Thoracic aorta (tissue), 2 donors: Measurements from ENCODE around the gene PRKCB. TPM values are rescaled to one million over a fixed set of nuclear protein-coding genes. Genes with fewer than 3 reads are reported as not detected.

Experiments
- ATAC-seq: fragments of 150-250 bp; one replicate; pipeline ENCODE4 v1.8.0; 2017; ENCODE audit warnings: low read depth; ENCODE audit not compliant: insufficient number of reproducible peaks, low FRiP score
- DNase-seq: peaks from one replicate; pipeline ENCODE4 v3.0.0-alpha.2; 2020; ENCODE audit warnings: low spot score
- H3K27ac ChIP-seq, 2 donors: fragments of 200-600 bp; sonication (generic); 1 replicate in 1 of 2; 2 replicates in 1 of 2; pipeline ENCODE4 v1.5.1; 2016; ENCODE audit warnings: mild to moderate bottlenecking in 2 of 2, moderate library complexity in 2 of 2
- H3K27me3 ChIP-seq: fragments of 200-600 bp; sonication (generic); replicated peaks from 2 replicates; pipeline ENCODE4 v1.6.0; 2016; ENCODE audit warnings: mild to moderate bottlenecking; ENCODE audit not compliant: insufficient read depth
- H3K36me3 ChIP-seq: fragments of 200-600 bp; sonication (generic); one replicate; pipeline ENCODE4 v1.5.1; 2016
- H3K4me1 ChIP-seq, 2 donors: fragments of 200-600 bp; sonication (generic); 1 replicate in 1 of 2; 2 replicates in 1 of 2; pipeline versions ENCODE4 v1.5.1 to v1.6.0; 2016; ENCODE audit warnings: low read depth in 2 of 2, mild to moderate bottlenecking in 1 of 2; ENCODE audit not compliant: control insufficient read depth in 1 of 2
- H3K4me3 ChIP-seq: fragments of 200-600 bp; sonication (generic); 2 replicates; pipeline ENCODE4 v1.5.1; 2016; ENCODE audit warnings: mild to moderate bottlenecking
- H3K9me3 ChIP-seq: fragments of 200-600 bp; sonication (generic); 2 replicates; pipeline ENCODE4 v1.5.1; 2016
- total RNA-seq, 2 donors: library from RNA; depleted of rRNA; stranded (reverse); fragments of >200 nt; gene quantifications; one replicate each; pipeline versions ENCODE4 v1.1.0 to v1.2.3, GENCODE V29; 2016
- TF ChIP-seq, protein P1 (sequence below): fragments of 200-600 bp; sonication (generic); IDR thresholded peaks from one replicate; pipeline ENCODE4 v1.5.1; 2019; ENCODE audit warnings: antibody characterized with exemption

Gene PRKCB
- total RNA-seq, 2 donors from 2014 or later, result 3.4 to 7.5 TPM

DNA sequence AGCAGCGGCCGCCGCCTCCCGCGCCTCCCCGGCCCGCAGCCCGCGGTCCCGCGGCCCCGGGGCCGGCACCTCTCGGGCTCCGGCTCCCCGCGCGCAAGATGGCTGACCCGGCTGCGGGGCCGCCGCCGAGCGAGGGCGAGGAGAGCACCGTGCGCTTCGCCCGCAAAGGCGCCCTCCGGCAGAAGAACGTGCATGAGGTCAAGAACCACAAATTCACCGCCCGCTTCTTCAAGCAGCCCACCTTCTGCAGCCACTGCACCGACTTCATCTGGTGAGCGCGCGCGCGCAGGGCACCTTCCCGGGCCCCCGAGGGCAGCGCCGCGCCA, 258 bp downstream of the PRKCB start:
- peak overlapping the region; percentile 66 for H3K4me3 ChIP-seq
- DNase-seq, result no peak
- TF ChIP-seq, protein P1, sequence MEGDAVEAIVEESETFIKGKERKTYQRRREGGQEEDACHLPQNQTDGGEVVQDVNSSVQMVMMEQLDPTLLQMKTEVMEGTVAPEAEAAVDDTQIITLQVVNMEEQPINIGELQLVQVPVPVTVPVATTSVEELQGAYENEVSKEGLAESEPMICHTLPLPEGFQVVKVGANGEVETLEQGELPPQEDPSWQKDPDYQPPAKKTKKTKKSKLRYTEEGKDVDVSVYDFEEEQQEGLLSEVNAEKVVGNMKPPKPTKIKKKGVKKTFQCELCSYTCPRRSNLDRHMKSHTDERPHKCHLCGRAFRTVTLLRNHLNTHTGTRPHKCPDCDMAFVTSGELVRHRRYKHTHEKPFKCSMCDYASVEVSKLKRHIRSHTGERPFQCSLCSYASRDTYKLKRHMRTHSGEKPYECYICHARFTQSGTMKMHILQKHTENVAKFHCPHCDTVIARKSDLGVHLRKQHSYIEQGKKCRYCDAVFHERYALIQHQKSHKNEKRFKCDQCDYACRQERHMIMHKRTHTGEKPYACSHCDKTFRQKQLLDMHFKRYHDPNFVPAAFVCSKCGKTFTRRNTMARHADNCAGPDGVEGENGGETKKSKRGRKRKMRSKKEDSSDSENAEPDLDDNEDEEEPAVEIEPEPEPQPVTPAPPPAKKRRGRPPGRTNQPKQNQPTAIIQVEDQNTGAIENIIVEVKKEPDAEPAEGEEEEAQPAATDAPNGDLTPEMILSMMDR, result no peak
- H3K36me3 ChIP-seq, result no peaks in the 10 kb centered on the region
- H3K4me1 ChIP-seq, result no peaks in the 10 kb centered on the region
- no peaks in the 10 kb centered on the region for H3K27me3 ChIP-seq
- H3K9me3 ChIP-seq, result no peaks in the 10 kb centered on the region
- ATAC-seq, result no peak
- no peak overlapping the region for H3K27ac ChIP-seq

DNA sequence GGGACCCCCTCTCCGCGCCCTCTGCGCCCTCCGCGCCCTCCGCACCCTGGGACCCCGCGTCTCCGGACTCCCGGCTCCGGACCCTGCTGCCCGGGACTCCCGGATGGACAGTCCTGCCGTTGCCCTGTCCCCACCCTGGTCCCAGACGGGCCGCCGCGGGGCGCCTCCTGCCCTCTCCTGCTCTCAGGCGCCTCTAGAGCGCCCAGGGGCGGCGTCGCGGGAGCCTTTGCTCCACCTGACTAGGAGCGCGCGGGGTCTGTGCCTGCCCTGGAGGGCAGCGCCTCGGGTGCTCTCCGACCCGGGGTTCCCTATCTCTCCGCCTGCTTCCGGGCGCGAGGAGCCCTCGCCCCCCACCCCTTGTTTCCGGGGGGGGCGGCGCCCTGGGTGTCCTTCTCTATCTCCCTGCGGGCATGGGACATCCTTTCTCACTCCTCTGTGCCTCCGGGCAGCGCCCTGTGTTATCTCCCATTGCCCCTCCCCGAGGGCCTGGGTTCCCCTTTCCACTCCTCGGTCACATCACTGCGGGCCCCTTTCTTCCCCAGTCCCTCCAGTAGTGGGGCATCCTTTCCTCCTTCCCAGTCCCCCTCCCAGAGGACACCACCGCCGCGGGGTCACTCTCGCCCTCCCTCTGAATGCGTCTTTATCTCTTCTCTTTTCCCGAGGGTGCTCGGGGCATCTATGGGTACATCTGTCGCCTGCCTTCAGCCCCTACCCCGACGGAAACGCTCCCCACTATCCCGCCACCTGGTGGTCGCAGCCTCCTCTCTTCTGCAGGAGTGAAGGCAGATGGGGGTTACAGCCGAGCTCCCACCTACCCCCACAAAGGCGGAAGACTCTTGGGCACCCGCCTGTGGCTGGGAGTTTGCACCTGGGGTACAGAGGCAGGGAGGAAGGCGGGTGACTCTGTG, 875 bp downstream of the PRKCB start:
- H3K4me1 ChIP-seq, result no peaks in the 10 kb centered on the region
- TF ChIP-seq, protein P1, result no peak
- H3K9me3 ChIP-seq, result no peaks in the 10 kb centered on the region
- H3K27ac ChIP-seq, result no peak overlapping the region
- peak overlapping the region; percentile 66 for H3K4me3 ChIP-seq
- H3K36me3 ChIP-seq, result no peaks in the 10 kb centered on the region
- DNase-seq, result no peak
- no peaks in the 10 kb centered on the region for H3K27me3 ChIP-seq
- ATAC-seq, result no peak

DNA sequence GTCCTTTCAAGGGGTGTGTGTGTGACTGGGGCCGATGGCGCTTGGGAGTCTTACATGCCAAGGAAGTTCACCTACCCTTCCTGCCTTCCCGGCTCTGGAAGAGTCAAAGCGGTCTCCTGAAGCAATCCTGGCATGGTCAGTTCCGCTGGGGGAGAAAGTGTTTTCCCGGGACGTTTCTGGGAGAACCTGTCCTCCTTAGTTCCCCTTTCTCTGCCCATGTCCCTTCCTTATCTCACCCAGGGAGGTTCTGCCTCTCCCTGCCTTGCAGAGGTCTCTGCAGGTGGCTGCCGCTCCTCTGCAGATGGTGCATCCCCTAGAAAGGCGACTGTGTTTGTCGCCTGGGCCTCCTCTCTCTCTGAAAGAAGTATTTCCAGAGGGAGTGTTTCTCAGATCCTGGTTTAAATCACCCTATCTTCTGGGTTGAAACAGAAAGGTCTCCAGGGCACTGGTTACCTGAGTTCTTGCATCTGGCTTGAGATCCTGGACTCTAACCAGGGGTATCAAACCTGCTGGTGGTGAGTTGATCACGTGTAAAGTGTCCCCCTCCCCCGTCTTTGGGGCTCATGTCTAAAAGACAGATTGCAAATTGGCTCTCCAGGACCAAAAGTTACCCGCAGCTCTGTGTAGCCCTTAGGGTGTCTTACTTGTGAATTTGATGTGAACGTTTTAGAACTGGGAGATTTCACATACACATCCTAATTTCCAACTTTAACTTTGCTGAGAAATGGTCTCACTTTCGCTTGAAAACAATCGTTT, 1.9 kb downstream of the PRKCB start:
- DNase-seq (no peak), ATAC-seq (no peak)
- Histone ChIP-seq H3K36me3 (no peaks in the 10 kb centered on the region), H3K9me3 (no peaks in the 10 kb centered on the region), H3K27me3 (no peaks in the 10 kb centered on the region), H3K4me3 (peak overlapping the region; percentile 66), H3K4me1 (no peaks in the 10 kb centered on the region), H3K27ac (no peak overlapping the region)
- TF ChIP-seq, protein P1, result no peak

DNA sequence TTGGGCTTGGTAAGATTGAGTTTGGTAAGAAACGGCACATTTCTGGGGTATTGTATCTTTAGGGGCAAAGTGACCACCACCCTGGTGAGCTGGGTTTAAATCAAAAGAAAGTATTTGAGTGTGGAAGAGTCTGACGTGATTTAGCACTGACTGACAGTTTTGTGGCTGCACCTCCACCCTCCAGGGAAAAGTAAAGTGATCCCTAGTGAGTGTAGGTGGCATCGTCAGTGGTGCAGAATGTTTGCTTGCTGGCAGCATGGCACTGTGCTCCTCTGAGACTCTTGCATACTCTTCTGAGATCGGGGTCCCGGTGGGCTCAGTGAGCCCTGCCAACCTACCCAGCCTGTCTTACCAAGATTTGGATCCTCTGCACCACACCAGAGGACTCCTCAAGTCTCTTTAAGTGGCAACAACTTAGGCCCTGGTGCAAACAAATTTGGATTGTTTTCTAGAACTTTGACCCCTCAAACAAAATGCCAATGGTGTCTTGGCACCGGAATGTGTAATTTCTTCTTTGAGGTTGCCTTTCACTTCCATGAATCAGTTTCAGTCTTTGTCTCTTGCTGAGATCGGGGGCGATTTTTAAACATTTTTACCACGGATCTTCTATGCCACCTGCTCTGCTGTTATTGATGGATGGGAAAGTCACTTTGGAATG, 2.8 kb downstream of the PRKCB start:
- no peaks in the 10 kb centered on the region for H3K36me3 ChIP-seq
- no peak overlapping the region for H3K4me3 ChIP-seq
- no peaks in the 10 kb centered on the region for H3K9me3 ChIP-seq
- no peaks in the 10 kb centered on the region for H3K27me3 ChIP-seq
- ATAC-seq, result no peak
- no peak for DNase-seq
- H3K4me1 ChIP-seq, result no peaks in the 10 kb centered on the region
- TF ChIP-seq, protein P1, result no peak
- H3K27ac ChIP-seq, result no peak overlapping the region

DNA sequence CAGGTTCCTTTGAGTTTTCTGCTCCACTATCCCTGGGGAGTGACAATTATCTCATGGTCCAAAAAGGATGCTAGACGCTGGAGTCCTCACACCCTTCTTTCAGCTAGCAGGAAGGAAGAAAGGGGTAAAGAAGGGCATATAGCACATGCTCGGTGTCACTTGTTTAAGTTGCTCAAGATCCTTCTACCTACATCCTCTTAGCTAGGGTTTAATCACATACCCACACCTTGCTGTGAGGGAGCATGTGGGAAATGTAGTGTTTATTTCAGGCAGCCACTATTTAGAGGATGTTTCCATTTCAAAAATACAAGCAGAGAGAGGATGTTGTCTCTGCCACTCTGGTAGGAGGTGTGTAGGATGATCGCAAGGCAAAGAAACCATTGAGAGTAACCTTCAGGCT, 4.5 kb downstream of the PRKCB start:
- Histone ChIP-seq H3K27ac (no peak overlapping the region), H3K4me3 (no peak overlapping the region), H3K4me1 (no peaks in the 10 kb centered on the region), H3K27me3 (no peaks in the 10 kb centered on the region), H3K36me3 (no peaks in the 10 kb centered on the region), H3K9me3 (no peaks in the 10 kb centered on the region)
- ATAC-seq (no peak), DNase-seq (no peak)
- TF ChIP-seq, protein P1, result no peak
